Loucy (cell line): ENCODE measurements around the gene AHI1.

Experiments
- EZH2phosphoT487 ChIP-seq: fragments of 200-600 bp; IDR thresholded peaks from 2 replicates; pipeline ENCODE4 v1.6.1; 2018; ENCODE audit warnings: antibody characterized with exemption, mild to moderate bottlenecking, moderate library complexity, borderline replicate concordance
- TF ChIP-seq, protein P1 (sequence below): fragments of 200-600 bp; sonication (generic); conservative IDR thresholded peaks from 2 replicates; pipeline ENCODE4 v1.5.1; 2014; ENCODE audit warnings: mild to moderate bottlenecking, antibody characterized with exemption, low read length

DNA sequence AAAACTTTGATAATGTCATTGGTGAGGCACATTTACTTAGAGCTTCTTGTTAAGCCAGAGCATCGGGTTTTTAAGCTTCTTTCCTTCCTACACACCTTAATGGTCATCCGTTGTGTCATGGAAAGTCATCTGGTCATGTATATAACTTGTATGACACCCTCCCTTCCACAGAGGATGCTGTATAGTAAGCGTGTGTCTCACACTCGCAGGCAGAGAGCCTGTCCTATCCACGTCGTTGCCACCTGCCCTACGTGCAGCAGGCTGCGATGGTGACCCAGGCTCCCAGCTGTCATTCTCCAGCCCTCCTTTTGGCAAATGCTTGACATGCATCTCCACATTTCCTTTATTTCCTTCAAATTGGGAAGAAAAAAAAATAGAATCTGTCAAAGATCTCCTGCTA is 230.9 kb downstream of the AHI1 start:
- TF ChIP-seq, protein P1, sequence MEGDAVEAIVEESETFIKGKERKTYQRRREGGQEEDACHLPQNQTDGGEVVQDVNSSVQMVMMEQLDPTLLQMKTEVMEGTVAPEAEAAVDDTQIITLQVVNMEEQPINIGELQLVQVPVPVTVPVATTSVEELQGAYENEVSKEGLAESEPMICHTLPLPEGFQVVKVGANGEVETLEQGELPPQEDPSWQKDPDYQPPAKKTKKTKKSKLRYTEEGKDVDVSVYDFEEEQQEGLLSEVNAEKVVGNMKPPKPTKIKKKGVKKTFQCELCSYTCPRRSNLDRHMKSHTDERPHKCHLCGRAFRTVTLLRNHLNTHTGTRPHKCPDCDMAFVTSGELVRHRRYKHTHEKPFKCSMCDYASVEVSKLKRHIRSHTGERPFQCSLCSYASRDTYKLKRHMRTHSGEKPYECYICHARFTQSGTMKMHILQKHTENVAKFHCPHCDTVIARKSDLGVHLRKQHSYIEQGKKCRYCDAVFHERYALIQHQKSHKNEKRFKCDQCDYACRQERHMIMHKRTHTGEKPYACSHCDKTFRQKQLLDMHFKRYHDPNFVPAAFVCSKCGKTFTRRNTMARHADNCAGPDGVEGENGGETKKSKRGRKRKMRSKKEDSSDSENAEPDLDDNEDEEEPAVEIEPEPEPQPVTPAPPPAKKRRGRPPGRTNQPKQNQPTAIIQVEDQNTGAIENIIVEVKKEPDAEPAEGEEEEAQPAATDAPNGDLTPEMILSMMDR = no peak
- no peak for TF ChIP-seq EZH2phosphoT487
